Right lobe of liver (tissue), 6 donors: Measurements from ENCODE around the gene VTN. TPM values are rescaled to one million over a fixed set of nuclear protein-coding genes. Genes with fewer than 3 reads are reported as not detected.

Source experiments
- ATAC-seq, 4 donors: fragments of 200-7000 bp; cut with Tn5 transposase; one replicate each; pipeline ENCODE4 v1.9.1; 2020; ENCODE audit warnings: mild to moderate bottlenecking in 4 of 4, moderate library complexity in 4 of 4
- DNase-seq, 3 donors: peaks; one replicate each; pipeline ENCODE4 v3.0.0-alpha.2; 2020
- H3K27ac ChIP-seq, 3 donors: fragments of 200-600 bp; one replicate each; pipeline ENCODE4 v1.8.0; 2022
- H3K27me3 ChIP-seq, 2 donors: fragments of 200-600 bp; one replicate each; pipeline ENCODE4 v1.8.0; 2022
- H3K36me3 ChIP-seq, 4 donors: fragments of 200-600 bp; sonication (generic) in 1 of 4; one replicate each; pipeline versions ENCODE4 v1.5.1 to v1.8.0; 2017 to 2022; ENCODE audit warnings: control low read depth in 1 of 4
- H3K4me1 ChIP-seq, 4 donors: fragments of 200-600 bp; sonication (generic) in 1 of 4; one replicate each; pipeline versions ENCODE4 v1.5.1 to v1.8.0; 2017 to 2022; ENCODE audit warnings: control low read depth in 1 of 4
- H3K4me3 ChIP-seq, 3 donors: fragments of 200-600 bp; one replicate each; pipeline ENCODE4 v1.8.0; 2022
- H3K9me3 ChIP-seq, 4 donors: fragments of 200-600 bp; sonication (generic) in 1 of 4; one replicate each; pipeline versions ENCODE4 v1.5.1 to v1.8.0; 2017 to 2022; ENCODE audit warnings: control low read depth in 1 of 4
- POLR2A ChIP-seq: fragments of 450-650 bp; IDR thresholded peaks from one replicate; pipeline ENCODE4 v1.6.1; 2017; ENCODE audit warnings: antibody characterized with exemption, mild to moderate bottlenecking
- WGBS: methylation state at CpG from one replicate; pipeline ENCODE4 v1.1.6; 2018; ENCODE audit warnings: low coverage, low lambda C conversion rate; ENCODE audit not compliant: insufficient coverage; ENCODE audit errors: missing lambda C conversion rate; 5-methylcytosine and 5-hydroxymethylcytosine counted together
- intact Hi-C, 2 donors: fragments of 100-400 bp; cut with DNase I; formaldehyde crosslinking; loops; one replicate each; pipeline versions ENCODE4 v1.11.2 to v1.14.1; 2022
- total RNA-seq, 6 experiments: library from RNA; depleted of rRNA in 2 of 6; stranded (reverse); fragments of >200 nt in 2 of 6; fragmentation: NEBNext Ultra II Directional in 3 of 6; extraction: Animal tissue kit (Norgen Biotek cat#: 25700) in 3 of 6; gene quantifications; one replicate each; pipeline versions ENCODE4 v1.1.0 to v1.2.4, GENCODE V29; 2016 to 2023
- TF ChIP-seq, protein P1 (sequence below), 4 donors: fragments of 200-600 bp in 3 of 4; fragments of 450-650 bp in 1 of 4; IDR thresholded peaks; one replicate each; pipeline versions ENCODE4 v1.5.1 to v1.8.0; 2016 to 2022; ENCODE audit warnings: antibody characterized with exemption in 4 of 4, mild to moderate bottlenecking in 2 of 4
- donor health status: DM: no; HTN: yes; CAD: no.
- donor health status: DM: no; HTN: no; CAD: no.
- donor health status: DM: no; HTN: no; CAD: no.
- donor health status: DM: no; HTN: yes; CAD: no.
- donor health status: DM: no; HTN: yes; CAD: no.

VTN gene
- total RNA-seq, 6 experiments from 2014 or later = 2,747 to 3,771 (median 3,031) TPM

DNA sequence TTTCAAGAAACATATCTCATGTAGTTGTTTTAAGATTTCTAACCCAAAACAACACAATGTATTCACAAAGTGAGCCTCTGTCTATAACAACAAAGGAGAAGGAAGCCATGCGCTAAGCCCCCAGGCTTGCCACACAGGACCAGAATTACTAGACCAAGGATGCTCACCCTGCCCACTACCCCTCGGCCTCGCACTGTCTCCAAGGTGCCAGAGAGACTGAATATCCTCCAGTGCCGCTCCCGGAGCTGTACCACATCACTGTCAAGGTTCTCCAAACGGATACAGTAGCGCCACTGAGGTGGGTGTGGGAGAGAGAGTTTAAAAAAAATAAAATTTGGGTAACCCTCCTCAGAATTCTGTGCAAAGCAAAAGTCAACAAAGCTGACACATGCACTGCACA is 19.8 kb downstream of the VTN start:
- TF ChIP-seq, protein P1, sequence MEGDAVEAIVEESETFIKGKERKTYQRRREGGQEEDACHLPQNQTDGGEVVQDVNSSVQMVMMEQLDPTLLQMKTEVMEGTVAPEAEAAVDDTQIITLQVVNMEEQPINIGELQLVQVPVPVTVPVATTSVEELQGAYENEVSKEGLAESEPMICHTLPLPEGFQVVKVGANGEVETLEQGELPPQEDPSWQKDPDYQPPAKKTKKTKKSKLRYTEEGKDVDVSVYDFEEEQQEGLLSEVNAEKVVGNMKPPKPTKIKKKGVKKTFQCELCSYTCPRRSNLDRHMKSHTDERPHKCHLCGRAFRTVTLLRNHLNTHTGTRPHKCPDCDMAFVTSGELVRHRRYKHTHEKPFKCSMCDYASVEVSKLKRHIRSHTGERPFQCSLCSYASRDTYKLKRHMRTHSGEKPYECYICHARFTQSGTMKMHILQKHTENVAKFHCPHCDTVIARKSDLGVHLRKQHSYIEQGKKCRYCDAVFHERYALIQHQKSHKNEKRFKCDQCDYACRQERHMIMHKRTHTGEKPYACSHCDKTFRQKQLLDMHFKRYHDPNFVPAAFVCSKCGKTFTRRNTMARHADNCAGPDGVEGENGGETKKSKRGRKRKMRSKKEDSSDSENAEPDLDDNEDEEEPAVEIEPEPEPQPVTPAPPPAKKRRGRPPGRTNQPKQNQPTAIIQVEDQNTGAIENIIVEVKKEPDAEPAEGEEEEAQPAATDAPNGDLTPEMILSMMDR (IDR thresholded peaks at IDR 0.05) = no peak
- no peak for TF ChIP-seq POLR2A
- Histone ChIP-seq H3K4me3 (no peak overlapping the region), H3K36me3 (peaks cover 0 to 76% (median 37%) of the 10 kb centered on the region in 4 donors), H3K27me3 (no peaks in the 10 kb centered on the region), H3K4me1 (peaks cover 3 to 39% (median 23%) of the 10 kb centered on the region in 4 donors), H3K27ac (no peak overlapping the region), H3K9me3 (no peaks in the 10 kb centered on the region)
- intact Hi-C loops = no loop called here
- no peak for DNase-seq
- WGBS = no CpG with 5 or more reads among the region's 7 CpGs
- ATAC-seq = no peak

DNA sequence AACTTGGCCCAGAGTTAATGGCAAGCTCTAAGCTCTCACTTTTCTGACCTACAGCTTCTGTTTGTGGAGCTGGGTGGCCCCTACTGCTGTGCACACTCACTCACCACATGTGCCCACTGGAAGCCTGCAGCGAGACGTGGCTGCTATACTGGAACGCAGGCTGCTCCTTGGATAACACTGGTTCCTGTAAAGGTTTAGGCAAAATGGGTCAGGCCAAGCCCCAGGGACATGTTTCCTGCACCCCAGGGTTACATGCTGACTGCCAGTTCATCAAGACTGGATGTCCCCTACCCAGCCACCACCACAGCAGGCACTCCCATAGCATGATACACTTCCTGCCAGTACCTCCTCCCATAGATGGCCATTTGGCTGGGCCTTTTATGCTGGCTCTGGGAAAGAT is 21.1 kb downstream of the VTN start:
- 80% methylated on average over 1 of the region's 3 CpGs for WGBS
- no peaks in the 10 kb centered on the region for H3K27me3 ChIP-seq
- no peak for TF ChIP-seq POLR2A
- TF ChIP-seq, protein P1 (IDR thresholded peaks at IDR 0.05) = no peak
- H3K4me1 ChIP-seq = peaks cover 3 to 52% (median 29%) of the 10 kb centered on the region in 4 donors
- no peaks in the 10 kb centered on the region for H3K9me3 ChIP-seq
- no peak overlapping the region for H3K4me3 ChIP-seq
- ATAC-seq = no peak
- H3K27ac ChIP-seq = no peak overlapping the region
- intact Hi-C loops = loop anchor here in 1 of 2 donors (10.0 kb wide), 1 partner anchor 114 kb away; no protein-coding TSS in a partner anchor
- DNase-seq = no peak
- H3K36me3 ChIP-seq = peaks cover 8 to 75% (median 41%) of the 10 kb centered on the region in 4 donors

DNA sequence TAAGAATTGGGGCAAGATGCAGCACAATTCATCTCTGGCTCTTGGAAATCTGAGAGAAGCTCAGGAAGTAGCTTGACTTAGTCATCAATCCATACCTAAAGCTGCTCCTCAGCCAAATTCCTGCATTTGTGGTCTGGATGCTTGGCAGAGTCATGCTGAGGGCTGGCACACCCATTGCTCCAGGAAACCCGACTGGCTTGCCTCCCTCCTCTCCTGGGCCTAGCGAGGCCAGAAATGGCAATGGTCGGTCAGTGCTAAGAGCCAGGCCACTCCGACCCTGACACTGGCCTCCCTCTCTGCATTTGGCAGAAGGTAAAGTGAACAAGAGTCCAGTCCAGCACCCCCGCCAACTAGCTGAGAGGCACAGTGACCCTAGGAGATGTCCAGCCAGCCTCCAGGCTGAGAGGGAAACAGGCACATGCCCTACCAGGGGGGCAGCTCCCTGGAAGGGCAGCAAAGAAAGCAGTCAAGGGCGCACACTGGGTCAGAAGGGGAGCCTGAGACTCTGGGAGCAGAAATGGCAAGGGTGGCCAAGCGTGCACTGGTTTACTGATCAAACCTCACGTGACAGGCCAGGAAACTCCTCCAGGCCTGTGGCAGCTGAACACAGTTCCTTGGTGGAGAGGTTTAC is 22.7 kb downstream of the VTN start:
- H3K27me3 ChIP-seq = no peaks in the 10 kb centered on the region
- DNase-seq = peak in 2 of 3 donors; percentile 85 to 88
- no peaks in the 10 kb centered on the region for H3K9me3 ChIP-seq
- intact Hi-C loops = loop anchor here in 1 of 2 donors (10.0 kb wide), 1 partner anchor 113 kb away; no protein-coding TSS in a partner anchor
- H3K27ac ChIP-seq = peak overlapping the region; percentile 72 to 89 (median 86)
- peak; percentile 23 to 54 (median 51) for ATAC-seq
- peaks cover 8 to 74% (median 42%) of the 10 kb centered on the region in 4 donors for H3K36me3 ChIP-seq
- WGBS = 21% methylated on average over 5 of the region's 8 CpGs
- H3K4me1 ChIP-seq = peaks cover 3 to 62% (median 34%) of the 10 kb centered on the region in 4 donors
- no peak for TF ChIP-seq POLR2A
- TF ChIP-seq, protein P1 (IDR thresholded peaks at IDR 0.05) = no peak
- H3K4me3 ChIP-seq = no peak overlapping the region

DNA sequence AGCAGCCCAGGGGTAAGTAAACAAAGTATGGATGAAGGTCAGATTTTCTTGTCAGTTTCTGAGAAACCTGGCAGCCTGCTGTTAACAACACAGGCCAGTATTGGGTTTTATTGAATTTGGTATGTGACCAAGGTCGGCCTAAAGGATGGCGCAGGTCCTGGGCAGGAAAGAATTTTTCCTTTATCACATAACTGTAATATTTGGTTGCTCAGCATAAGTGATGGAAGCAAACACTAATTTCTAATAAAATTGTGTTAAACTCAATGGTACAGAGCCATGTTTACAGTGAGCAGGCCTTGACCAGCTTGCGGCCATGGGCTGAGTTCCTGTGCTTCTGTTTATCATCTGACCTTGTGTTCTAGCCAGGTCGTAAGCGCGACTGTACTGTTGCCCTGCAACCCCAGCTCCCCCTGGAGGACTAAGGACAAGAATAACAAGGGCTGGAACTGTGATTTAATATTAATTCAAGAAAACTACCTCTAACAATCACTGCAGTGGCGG is 23.3 kb downstream of the VTN start:
- H3K4me1 ChIP-seq = peaks cover 3 to 62% (median 34%) of the 10 kb centered on the region in 4 donors
- 13% methylated on average over 7 of the region's 7 CpGs for WGBS
- intact Hi-C loops = loop anchor here in 1 of 2 donors (10.0 kb wide), 1 partner anchor 112 kb away; no protein-coding TSS in a partner anchor
- peaks cover 8 to 74% (median 40%) of the 10 kb centered on the region in 4 donors for H3K36me3 ChIP-seq
- no peaks in the 10 kb centered on the region for H3K27me3 ChIP-seq
- peak overlapping the region in 2 of 3 donors; percentile 22 to 34 for H3K4me3 ChIP-seq
- H3K9me3 ChIP-seq = no peaks in the 10 kb centered on the region
- H3K27ac ChIP-seq = peak overlapping the region; percentile 72 to 89 (median 86)
- peak; percentile 63 to 83 (median 70) for ATAC-seq
- TF ChIP-seq, protein P1 (IDR thresholded peaks at IDR 0.05) = peak; percentile 46 to 65 (median 61)
- TF ChIP-seq POLR2A = no peak
- peak; percentile 66 to 83 (median 77) for DNase-seq
